Adrenal gland (tissue), 5 donors: Measurements from ENCODE around the gene CACNA1C.

Experiments used
- CTCF ChIP-seq, 6 experiments: fragments of 450-650 bp in 4 of 6; fragments of 200-600 bp in 2 of 6; sonication (generic) in 1 of 6; IDR thresholded peaks; 1 replicate in 5 of 6; 2 replicates in 1 of 6; pipeline versions ENCODE4 v1.5.1 to v1.8.0; 2016 to 2021; ENCODE audit warnings: antibody characterized with exemption in 6 of 6, mild to moderate bottlenecking in 2 of 6, moderate library complexity in 1 of 6
- POLR2A ChIP-seq, 2 donors: fragments of 450-650 bp; IDR thresholded peaks; one replicate each; pipeline ENCODE4 v1.6.1; 2017; ENCODE audit warnings: antibody characterized with exemption in 2 of 2, mild to moderate bottlenecking in 2 of 2, moderate library complexity in 1 of 2
- donor health status: DM: no; HTN: no; CAD: no.

GRCh38 chr12:2520722-2521246 lies 468.0 kb downstream of the CACNA1C start:
- TF ChIP-seq CTCF (IDR thresholded peaks at IDR 0.05) (no peak), POLR2A (IDR thresholded peaks at IDR 0.05) (no peak)
